HG03159 (cell line): ENCODE measurements around the gene SPEM3.
A peak's percentile ranks its signal among the peaks of the same experiment; 100 is the strongest.

Source experiments
- ATAC-seq: cut with Tn5 transposase; IDR thresholded peaks from one replicate; pipeline ENCODE4 v1.9.1; 2021; ENCODE audit warnings: mild to moderate bottlenecking, moderate library complexity; ENCODE audit not compliant: unreplicated experiment

SPEM3 gene

DNA sequence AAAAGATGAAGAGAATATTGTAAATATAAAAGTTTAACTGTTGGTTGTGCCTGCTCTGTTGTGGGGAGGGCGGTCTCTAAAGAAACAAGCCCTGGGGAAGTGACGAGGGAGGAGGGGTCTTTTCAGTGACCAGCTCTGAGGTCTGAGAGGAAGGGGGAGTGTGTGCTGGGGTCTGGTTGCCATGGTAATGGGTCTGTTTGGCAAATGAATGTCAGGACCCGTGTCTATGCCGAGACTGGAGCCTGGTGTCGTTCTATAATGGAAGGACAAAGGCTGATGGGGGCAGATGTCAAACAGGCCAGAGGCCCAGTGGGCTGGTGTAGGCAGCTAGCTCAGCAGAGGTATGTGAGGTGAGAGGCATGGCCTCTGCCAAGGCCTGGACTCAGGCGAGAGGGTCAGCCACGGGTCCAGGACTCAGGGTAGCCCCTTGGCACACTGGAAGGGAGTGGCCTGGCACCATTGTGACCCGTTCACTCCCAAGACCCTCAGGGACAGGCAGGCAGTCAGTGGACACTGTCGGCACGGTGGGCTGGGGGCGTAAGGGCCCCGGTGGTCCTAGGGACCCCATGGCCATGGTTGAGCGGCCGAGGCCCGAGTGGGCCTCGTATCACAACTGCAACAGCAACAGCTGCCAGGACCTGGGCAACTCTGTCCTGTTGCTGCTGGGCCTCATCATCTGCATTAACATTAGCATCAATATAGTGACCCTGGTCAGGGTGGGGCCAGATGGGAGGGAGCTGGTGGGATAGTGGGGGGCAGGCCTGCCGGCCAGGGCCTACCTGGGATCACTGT, 8.6 kb upstream of the SPEM3 start, which contains the start of gene SPEM1:
Gene SPEM1 (plus strand): TSS at position 506 of the 792 bp plus-strand sequence. CDS start 61 bp downstream, at position 567.
- no peak for ATAC-seq

DNA sequence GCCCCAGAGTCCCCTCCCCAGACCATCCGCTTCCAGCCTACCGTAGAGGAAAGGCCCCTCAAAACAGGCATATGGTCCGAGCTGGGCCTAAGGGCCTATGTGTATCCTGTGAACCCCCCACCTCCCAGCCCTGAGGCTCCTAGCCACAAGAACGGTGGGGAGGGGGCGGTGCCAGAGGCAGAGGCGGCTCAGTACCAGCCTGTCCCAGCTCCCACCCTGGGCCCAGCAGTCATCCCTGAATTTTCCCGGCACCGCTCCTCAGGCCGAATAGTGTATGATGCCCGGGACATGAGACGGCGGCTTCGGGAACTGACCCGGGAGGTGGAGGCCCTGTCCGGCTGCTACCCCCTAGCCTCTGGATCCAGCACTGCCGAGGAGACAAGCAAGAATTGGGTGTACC, 7.5 kb upstream of the SPEM3 start:
- ATAC-seq: no peak

- ATAC-seq: no peak
Observed at GRCh38 chr17:7423679-7424078, 5.0 kb upstream of the SPEM3 start.

- no peak for ATAC-seq
Observed at GRCh38 chr17:7425316-7425715, 3.3 kb upstream of the SPEM3 start, which contains the start of gene SPEM2. Gene SPEM2 (plus strand): TSS chr17:7425616. CDS start chr17:7425689, 73 bp downstream.

DNA sequence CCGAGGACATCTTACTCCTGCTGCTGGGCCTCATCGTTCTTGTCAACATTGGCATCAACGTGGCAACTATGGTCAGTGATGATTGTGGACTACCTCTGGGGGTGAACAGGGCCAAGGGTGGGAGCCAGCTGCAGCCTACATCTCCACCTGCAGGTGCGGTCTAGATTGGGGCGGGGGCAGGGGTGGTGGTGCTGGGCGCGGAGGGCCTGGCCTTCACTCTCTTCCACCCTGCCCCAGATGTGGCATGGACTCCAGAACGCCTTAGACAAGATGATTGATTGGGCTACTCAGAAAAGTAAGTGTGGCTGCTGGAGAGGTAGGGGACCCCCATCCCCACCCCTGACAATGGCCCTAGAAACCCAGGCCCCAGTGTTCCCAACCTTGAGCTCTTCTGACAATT, 2.9 kb upstream of the SPEM3 start:
- ATAC-seq: no peak

DNA sequence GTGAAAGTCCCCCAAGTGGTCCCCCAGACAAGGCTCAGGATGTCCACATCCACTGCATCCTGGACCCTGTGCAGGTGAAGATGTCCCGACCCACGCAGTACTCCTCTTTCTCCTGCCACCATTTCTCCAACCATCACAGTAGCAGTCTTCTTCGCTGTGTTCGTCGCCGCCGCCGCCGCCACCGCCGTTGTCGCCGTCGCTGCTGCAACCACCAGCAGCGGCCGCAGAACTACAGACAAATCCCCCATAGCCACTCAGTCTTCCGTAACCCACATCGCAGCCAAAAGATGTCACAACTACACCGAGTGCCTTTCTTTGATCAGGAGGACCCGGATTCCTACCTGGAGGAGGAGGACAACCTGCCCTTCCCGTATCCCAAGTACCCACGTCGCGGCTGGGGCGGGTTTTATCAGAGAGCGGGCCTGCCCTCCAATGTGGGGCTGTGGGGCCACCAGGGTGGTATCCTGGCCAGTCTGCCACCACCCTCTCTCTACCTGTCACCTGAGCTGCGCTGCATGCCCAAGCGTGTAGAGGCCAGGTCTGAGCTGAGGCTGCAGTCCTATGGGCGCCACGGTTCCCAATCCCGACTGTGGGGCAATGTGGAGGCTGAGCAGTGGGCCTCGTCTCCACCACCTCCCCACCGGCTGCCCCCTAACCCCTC, 2.3 kb upstream of the SPEM3 start:
- ATAC-seq: no peak

GRCh38 chr17:7426896-7427489, 1.7 kb upstream of the SPEM3 start:
- no peak for ATAC-seq

DNA sequence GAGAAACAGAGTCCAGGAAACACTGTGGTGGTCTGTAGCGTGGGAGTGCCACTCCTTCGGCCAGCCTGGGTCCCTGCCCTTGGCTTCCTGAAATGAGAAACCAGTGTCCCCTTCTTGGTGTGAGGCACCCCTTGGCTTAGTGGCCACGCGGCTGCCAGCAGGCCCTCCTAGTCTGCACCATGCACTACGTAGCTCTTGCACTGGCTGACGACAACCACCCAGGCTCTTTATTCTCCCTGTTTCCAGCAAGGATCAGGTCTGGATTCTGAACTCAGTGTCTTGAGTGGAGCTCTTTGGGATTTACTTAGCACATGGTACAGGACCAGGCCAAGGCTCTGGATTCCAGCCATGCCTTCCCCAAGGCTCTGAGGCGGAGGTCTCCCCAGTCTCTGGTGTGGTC, 1.1 kb upstream of the SPEM3 start:
- no peak for ATAC-seq

DNA sequence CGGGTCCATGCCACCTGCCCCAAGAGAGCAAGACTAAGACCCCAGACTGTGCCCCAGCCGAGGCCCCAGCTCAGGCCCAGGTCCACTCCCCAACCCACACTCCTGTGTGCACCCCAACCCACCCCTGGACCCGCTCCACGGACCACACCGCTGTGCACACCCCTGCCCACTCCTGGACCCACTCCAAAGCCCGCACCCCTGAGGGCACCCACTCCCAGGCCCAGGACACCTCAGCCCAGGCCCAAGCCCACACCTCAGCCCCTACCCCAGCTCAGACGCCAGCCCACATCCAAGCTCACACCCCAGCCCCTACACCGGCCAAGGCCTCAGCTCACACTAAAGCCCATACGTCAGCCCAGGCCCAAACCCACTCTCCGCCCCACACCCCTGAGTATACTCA, 1.1 kb downstream of the SPEM3 start:
- ATAC-seq: no peak

DNA sequence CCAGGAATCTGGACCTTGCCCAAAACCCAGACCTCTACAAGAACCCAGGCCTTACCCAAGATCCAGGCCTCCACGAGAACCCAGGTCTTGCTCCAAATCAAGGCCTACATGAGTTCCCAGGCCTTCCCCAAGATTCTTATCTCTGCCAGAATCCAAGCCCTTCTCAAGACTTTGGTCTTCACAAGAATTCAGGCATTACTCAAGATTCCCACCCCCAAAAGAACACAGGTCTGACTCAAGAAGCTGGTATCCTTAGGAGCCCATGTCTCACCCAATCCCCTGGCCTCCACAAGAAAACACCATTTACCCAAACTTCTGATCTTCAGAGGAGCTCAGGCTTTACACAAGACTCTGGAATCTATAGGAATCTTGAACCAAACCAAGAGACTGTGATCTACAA, 2.6 kb downstream of the SPEM3 start:
- ATAC-seq: no peak

DNA sequence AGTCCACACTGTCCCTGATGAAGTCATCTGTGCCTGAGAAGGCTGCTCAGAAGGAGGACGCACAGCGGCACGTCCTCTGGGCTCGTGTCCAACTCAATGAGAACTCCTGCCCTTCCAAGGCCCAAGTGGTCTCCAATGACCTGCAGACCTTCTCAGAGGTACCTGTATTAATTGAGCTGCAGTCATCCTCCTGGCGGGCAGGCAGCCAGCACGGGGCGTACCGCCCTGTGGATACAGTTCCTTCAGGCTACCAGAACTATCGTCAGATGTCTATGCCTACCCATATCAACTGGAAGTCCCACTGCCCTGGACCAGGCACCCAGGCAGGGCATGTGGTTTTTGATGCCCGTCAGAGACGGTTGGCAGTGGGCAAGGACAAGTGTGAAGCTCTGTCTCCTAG, 3.6 kb downstream of the SPEM3 start:
- no peak for ATAC-seq

GRCh38 chr17:7435676-7436555, 7.3 kb downstream of the SPEM3 start:
- ATAC-seq: peak; percentile 12

GRCh38 chr17:7436556-7437368, 8.1 kb downstream of the SPEM3 start:
- ATAC-seq: no peak

GRCh38 chr17:7437369-7437863, 8.8 kb downstream of the SPEM3 start:
- ATAC-seq: no peak

DNA sequence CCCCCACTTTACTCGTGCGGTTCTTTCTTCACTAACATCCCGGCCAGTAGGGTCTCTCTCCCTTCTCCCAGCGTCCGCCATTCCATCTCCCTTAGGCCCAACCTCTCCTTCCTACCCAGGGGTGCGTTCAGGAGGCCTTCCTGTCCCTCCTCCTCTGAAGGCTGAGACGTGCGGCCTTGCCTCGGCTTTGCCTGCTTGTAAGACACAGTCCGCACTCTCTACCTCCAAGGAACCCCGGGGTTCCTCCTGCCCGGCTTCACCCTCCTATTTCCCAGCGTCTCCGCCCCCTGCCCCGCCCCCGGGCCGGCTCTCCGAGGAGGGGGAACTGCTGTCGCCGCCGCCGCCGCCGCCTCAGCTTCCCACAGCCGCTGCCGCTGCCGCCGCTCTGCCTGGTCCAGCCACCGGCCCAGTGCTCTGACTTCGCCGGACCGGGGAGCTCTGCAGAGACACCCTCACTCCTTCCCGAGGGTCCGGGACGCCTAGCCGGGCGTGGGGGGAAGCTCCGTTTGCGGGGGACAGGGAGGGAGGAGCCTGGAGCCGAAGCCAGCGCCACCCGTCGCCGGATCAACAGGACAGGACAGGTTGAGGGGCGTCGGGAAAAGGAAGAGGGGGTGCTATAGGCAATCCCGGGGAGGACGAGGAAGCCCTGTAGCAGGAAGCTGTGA, 9.4 kb downstream of the SPEM3 start:
- ATAC-seq: no peak

DNA sequence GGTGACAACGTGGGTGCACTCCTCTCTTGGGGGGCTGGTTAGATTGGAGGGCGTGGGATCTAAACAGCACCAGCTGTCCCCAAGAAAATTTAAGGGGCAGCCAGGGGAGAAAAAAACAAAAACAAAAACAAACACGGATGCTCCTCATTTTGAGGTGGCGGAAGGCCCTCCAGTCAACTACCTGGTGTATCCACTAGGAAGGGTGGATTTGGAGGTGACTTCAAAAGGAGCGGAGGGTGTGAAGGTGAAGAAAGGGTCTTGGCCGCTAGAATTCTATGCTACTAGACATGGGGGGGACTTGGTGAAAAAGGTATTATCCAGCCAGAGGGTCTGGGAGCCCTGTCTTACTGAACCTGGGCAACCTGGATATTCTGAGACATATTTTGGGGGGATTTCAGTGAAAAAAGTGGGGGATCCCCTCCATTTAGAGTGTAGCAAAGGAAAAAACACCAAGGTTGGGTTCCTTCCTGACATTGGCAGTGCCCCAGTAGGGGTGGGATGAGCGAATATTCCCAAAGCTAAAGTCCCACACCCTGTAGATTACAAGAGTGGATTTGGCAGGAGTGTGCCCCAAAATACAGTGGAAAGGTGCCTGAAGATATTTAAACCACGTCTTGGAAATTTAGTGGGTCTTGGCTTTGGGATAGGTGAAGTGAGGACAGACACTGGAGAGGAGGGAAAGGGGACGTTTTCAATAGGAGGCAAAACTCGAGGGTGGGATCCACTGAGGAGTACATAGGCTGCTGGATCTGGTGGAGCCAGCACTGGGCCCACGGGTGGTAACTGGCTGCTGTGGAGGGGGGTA, 10.2 kb downstream of the SPEM3 start:
- no peak for ATAC-seq

GRCh38 chr17:7439462-7440112, 10.9 kb downstream of the SPEM3 start, which contains the start of gene FGF11:
Gene FGF11 (plus strand): TSS chr17:7439512. CDS start chr17:7439621, 109 bp downstream.
- ATAC-seq: no peak
